ENCODE results near the gene GPR39.

Gene GPR39

GRCh38 chr2:132478461-132479105 is 62.0 kb downstream of the GPR39 start:
- no peak for TF ChIP-seq CTCF (IDR thresholded peaks at IDR 0.05; ENCODE audit: control insufficient read depth, extremely low read depth, insufficient read depth)
- H3K4me3 ChIP-seq (ENCODE audit: low read depth, low read length) = no peak overlapping the region
- no peak for DNase-seq (ENCODE audit: low read depth)

- no peak for DNase-seq (ENCODE audit: low read depth)
- no peak for TF ChIP-seq CTCF (IDR thresholded peaks at IDR 0.05; ENCODE audit: control insufficient read depth, extremely low read depth, insufficient read depth)
- no peak overlapping the region for H3K4me3 ChIP-seq (ENCODE audit: low read depth, low read length)
These were observed 62.5 kb downstream of the GPR39 start for GRCh38 chr2:132479155-132479554.

- no peak for TF ChIP-seq CTCF (IDR thresholded peaks at IDR 0.05; ENCODE audit: control insufficient read depth, extremely low read depth, insufficient read depth)
These were observed 66.2 kb downstream of the GPR39 start for GRCh38 chr2:132482821-132483220.

GRCh38 chr2:132484144-132484543 is 67.5 kb downstream of the GPR39 start:
- TF ChIP-seq CTCF (IDR thresholded peaks at IDR 0.05; ENCODE audit: control insufficient read depth, extremely low read depth, insufficient read depth) = no peak
- H3K4me3 ChIP-seq (ENCODE audit: low read depth, low read length) = no peak overlapping the region
- no peak for DNase-seq (ENCODE audit: low read depth)

More at GRCh38 chr2:132482821-132483220, 66.2 kb downstream of the GPR39 start:
- no peak for DNase-seq (ENCODE audit: low read depth)
- H3K4me3 ChIP-seq (ENCODE audit: low read depth, low read length) = no peak overlapping the region

- no peak for TF ChIP-seq CTCF (IDR thresholded peaks at IDR 0.05; ENCODE audit: control insufficient read depth, extremely low read depth, insufficient read depth)
- DNase-seq (ENCODE audit: low read depth) = no peak
- no peak overlapping the region for H3K4me3 ChIP-seq (ENCODE audit: low read depth, low read length)
These were observed 71.9 kb downstream of the GPR39 start for GRCh38 chr2:132488491-132488890.

- no peak for TF ChIP-seq CTCF (IDR thresholded peaks at IDR 0.05; ENCODE audit: control insufficient read depth, extremely low read depth, insufficient read depth)
- H3K4me3 ChIP-seq (ENCODE audit: low read depth, low read length) = no peak overlapping the region
- no peak for DNase-seq (ENCODE audit: low read depth)
These were observed 72.5 kb downstream of the GPR39 start for GRCh38 chr2:132489150-132489549.

GRCh38 chr2:132495881-132496280 is 79.3 kb downstream of the GPR39 start:
- DNase-seq (ENCODE audit: low read depth) = no peak
- no peak overlapping the region for H3K4me3 ChIP-seq (ENCODE audit: low read depth, low read length)
- TF ChIP-seq CTCF (IDR thresholded peaks at IDR 0.05; ENCODE audit: control insufficient read depth, extremely low read depth, insufficient read depth) = no peak
